Epithelial cell of prostate (primary cell): ENCODE measurements around the gene EIF5B.
A peak's percentile ranks its signal among the peaks of the same experiment; 100 is the strongest.

ENCODE experiments used
- DNase-seq: peaks from one replicate; pipeline ENCODE4 v3.0.0-alpha.2; 2011; ENCODE audit warnings: low read depth, low spot score
- H3K27ac ChIP-seq: fragments of 450-650 bp; 2 replicates; pipeline ENCODE4 v1.5.1; 2017; ENCODE audit warnings: mild to moderate bottlenecking

The EIF5B gene

GRCh38 chr2:99448556-99448955 lies 111.4 kb downstream of the EIF5B start:
- peak; percentile 84 for DNase-seq
- peak overlapping the region; percentile 71 for H3K27ac ChIP-seq

DNA sequence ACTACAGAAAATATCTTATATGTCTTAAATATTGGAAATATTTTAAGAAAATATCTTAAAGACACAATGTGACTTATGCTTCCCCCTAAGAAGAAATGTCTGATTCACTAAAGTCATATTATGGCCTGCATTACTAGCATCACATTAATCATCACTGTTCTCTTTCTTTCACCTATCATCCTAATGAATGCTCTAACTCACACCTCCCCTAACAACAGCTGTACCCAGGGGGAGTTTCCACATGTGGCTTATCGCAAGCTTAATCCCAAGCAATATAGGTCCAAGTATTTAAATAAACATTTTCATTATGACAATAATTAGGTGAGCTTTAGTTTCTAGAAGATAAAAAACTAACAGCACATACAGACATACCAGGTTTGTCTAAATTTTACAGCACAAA lies 113.0 kb downstream of the EIF5B start:
- H3K27ac ChIP-seq, result peak overlapping the region; percentile 71
- no peak for DNase-seq
